HG03196 (cell line): ENCODE data around the gene SIN3B.

Experiments
- ATAC-seq: cut with Tn5 transposase; IDR thresholded peaks from one replicate; pipeline ENCODE4 v1.9.1; 2021; ENCODE audit not compliant: unreplicated experiment

The SIN3B gene

DNA sequence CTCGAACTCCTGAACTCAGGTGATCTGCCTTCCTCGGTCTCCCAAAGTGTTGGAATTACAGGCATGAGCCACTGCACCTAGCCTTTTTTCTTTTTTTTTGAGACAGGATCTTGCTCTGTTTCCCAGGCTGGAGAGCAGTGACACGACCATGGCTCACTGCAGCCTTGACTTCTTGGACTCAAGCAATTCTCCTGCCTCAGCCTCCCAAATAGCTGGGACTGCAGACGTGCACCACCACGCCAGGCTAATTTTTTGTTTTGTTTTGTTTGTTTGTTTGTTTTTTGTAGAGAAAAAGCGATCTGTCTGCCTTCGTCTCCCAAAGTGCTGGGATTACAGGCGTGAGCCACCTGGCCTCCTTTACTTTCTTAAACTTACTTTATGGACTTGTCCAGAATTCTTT, 6.5 kb upstream of the SIN3B start:
- no peak for ATAC-seq

DNA sequence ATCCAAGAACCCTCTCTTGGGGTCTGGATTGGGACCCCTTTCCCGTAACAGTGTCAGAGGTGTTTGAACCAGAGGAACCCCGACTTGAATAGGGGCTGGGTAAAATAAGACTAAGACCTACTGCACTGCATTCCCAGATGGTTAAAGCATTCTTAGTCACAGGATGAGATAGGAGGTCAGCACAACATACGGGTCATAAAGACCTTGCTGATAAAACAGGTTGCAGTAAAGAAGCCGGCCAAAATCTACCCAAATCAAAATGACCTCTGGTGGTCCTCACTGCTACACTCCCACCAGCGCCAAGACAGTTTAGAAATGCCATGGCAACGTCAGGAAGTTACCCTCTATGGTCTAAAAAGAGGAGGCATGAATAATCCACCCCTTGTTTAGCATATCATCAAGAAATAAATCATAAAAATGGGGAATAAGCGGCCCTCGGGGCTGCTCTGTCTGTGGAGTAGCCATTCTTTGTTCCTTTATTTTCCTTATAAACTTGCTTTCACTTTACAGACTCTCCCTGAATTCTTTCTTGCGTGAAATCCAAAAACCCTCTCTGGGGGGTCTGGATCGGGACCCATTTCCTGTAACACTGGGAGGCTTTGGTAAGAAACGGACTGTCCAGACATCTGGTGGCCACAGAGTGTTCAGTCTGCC, 4.4 kb upstream of the SIN3B start:
- no peak for ATAC-seq

DNA sequence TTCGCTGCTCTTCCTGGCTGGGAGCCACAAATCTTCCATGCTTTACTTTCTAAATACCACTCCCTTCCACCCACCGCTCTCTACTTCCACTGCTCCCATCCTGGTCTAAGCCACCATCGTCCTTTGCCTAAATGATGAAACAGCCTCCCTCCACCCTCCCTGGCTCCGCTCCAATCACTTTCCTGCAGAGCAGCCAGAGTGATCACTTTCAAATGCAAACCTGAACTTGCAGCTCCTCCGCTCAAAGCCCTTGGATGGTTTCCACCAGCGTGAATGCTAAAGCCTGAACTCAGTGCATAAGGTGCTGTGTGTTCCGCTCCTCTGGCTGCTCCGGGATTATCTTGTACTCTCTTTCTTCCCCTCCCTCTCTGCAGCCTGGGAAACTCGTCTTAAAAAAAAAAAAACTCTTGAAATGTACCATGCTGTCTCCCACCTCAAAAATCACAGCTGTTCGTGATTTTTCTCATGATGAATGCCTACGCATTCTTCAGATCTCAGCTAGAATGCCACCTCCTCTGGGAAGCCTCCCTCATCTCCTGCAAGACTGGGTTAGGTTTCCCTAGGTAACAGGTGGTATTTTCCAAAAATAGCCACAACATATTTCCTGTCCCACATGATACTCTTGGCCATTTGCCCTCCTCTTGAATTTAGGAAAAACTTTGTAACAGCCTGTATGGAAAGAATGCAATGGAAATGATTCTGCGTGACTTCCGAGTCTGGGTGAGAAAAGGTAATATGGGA, 3.7 kb upstream of the SIN3B start:
- ATAC-seq = no peak

DNA sequence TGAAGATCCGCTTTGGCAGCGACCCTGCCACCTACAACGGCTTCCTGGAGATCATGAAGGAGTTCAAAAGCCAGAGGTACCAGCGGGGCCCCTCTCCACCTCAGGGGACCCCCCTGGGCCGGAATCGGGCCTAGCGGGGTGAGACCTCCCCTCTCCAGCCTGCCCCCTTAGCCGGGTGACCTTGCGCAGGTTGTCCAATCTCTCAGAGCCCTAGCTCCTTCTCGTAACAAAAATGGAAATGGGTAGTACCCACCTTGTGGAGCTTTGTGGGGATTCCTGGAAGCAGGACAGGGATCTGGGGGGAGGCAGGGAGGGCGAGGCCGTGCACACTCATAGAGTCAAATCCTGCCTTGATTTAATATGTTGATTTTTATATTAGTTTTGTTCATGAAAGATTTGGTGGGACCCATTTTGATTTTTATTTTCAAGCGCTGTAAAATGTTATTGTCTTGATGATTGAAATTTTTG, 658 bp downstream of the SIN3B start:
- no peak for ATAC-seq

DNA sequence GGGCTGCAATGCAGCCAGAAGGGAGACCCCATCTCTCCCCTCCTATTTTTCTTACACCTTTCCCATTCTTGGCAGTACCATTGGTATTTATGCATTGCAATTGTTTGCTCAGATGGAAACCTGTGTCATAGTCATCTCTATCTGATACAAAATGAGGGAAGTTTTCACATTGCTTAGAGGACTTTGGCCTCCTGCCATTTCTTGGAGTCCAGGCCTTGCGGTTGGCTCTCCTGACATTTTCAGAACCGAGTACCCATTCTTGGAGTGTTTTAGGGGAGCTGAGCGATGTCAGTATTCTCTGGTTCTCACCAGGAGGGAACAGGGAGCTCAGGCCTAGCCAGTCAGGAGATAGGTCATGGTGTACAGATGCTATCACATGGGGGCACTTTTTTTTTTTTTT, 1.5 kb downstream of the SIN3B start:
- no peak for ATAC-seq

DNA sequence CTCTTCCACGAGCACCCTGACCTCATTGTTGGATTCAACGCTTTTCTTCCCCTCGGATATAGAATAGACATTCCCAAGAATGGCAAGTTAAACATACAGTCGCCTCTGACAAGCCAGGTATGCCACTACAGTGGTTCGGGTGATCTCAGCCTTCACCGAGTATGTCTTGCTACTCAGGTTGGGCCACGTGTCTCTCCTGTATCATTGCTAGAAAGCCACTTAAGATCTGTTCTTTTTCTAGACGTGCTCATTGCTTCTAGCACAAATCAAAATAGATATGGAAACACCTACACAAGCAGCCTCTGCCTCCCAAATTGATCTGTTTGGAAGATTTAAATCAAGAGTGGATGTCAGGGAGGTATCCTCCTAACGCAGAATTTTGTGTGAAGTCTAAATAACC, 2.3 kb downstream of the SIN3B start:
- no peak for ATAC-seq

DNA sequence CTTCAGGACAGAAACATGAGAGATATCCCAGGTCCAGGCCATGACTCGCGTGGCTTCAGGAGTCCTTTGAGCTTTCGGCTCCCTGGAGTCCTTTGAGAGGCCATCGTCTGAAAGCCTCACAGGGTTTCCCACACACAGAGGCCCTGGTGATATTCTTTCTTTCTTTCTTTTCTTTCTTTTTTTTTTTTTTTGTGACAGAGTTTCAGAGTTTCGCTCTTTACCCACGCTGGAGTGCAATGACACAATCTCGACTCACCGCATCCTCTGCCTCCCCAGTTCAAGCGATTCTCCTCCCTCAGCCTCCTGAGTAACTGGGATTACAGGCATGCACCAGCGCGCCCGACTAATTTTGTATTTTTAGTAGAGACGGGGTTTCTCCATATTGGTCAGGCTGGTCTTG, 5.5 kb downstream of the SIN3B start:
- ATAC-seq = no peak

DNA sequence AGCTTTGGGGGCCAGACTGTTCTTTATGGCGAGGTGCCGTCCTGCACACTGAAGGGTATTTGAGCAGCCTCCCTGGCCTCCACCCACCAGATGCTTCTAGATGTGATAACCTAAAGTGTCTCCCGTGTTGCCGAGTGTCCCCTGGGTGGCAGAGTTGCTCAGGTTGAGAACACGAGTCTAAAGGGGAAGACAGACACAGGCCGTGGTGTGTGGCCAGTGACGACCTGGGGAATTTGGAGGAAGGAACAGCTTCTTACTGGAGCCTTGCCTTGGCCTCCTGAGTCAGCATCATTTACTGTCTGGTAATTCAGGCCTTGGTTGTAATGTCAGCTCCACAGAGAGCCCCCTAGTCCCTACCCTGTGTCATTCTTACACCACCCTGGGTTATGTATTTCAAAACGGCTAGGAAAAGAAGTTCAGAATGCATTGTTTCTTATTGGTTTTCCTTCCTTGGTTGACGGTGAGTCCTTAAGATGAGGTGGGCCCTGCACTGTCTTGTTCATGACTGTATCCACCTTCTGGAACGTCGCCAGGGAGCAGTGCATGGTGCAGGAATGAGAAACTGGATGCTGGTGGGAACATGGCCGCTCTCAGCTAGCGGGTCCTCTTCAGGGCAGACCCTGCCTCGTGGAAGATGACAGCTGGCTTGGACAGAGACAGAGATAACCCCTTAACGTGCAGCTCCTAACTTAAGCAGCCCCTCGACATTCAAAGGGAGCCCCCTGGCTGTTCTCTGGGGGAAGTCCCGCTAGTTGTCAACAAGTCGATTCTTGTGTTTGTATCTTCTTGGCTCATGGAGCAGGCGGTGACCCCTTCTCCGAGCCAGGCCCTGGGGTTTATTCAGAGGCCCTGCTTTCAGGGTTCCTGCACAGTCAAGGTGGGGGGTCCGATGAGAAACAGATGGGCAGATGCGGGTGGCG, 7.2 kb downstream of the SIN3B start:
- ATAC-seq = no peak

DNA sequence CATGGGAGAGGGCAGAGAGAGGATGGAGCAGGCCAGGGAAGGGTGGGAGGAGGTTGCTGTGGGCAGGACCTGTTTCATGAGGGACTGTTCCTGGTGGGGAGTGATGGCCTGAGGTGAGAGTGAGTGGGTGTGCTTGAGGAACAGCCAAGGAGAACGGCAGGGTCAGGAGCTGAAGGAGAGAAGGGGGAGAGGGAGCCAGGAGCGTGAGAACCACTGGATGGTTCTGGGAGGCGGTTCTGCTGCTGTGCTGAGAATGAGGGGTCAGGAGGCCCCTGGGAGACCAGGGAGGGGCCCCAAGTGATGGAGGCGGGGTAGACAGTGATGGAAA, 7.8 kb downstream of the SIN3B start:
- ATAC-seq = no peak

DNA sequence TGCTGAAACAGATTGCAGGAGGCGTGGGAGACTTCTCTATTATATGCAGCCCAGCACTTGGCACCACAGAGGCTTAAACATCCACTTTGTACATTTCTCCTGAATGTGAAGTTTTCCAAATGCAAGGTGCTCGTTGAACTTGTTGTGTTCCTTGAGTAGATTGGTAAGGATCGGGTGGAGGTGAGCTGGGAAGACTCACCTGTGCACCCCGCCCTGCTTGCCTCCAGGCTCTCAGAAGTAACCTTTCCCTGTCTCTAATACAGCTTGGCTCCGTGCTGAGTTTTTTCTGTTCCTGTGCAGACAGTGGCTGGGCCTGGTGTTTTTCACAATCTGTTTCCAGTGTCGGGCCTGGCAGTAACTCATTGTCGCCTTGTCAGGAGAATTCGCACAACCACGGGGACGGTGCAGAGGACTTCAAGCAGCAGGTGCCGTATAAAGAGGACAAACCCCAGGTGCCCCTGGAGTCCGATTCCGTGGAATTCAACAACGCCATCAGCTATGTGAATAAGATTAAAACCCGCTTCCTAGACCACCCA, 12.3 kb downstream of the SIN3B start:
- ATAC-seq = no peak

DNA sequence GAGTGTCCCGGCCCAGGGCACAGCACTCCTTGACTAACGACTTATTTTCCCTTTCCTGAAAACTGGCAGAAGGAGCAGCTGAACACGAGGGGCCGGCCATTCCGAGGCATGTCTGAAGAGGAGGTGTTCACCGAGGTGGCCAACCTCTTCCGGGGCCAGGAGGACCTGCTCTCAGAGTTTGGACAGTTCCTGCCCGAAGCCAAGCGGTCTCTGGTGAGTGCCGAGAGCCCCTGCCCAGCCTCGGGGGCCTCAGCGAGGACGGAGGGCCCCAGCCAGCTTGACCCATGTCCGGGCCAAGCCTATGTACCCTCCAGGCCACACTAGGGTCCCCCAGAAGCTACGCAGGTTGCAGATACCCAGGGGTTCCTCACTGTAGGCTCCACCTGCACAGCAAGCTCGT, 17.7 kb downstream of the SIN3B start:
- ATAC-seq = no peak

DNA sequence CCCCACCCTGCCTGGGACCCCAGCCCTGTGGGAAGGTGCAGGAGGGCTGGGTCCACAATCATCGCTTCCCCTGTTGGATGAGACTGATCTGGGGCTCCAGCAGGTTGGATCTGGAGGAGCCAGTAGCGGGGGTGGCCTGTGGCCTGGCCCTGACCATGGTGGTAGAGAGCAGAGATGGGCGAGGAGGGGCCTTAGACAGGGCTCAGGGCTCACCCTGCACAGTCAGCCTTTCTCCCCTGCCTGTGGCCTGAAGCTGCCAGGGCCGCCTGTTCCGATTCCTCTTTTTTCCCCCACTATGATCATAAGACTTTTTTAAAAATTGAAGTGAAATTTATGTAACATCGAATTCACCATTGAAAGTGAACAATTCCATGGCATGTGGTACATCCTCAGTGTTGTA, 18.2 kb downstream of the SIN3B start:
- ATAC-seq = no peak

DNA sequence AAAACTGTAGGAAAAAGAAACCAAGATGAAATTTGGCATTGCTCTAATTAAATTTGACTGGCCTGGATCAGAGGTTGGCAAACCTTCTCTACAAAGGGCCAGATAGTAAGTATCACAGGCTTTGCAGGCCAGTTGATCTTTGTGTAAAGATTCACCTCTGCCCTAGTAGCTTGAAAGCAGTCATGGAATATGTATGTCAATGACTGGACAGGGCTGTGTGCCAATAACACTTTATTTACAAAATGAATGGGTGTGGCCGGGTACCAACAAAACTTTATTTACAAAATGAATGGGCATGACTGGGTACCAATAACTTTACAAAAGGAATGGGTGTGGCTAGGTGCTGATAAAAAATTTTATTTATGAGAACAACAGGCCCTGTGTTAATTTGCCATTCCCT, 20.0 kb downstream of the SIN3B start:
- ATAC-seq = no peak

DNA sequence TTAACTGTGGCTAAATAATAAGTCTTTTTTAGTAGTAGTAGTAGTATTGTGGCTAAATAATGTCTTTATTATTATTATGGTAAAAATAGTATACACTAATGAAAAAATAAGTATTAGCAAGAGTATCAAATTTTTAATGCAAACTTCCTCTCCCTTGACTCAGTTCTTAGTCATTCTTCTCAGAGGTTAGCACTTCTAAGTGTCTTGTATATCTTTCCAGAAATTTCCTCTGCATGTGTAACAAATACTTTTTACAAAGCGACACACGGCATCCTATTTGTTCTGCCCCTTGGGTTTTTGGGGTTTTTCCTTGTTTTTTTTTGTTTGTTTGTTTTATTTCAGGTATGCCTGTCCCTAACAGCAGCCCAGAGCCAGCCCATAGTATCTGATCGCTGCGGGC, 20.9 kb downstream of the SIN3B start:
- ATAC-seq = no peak

DNA sequence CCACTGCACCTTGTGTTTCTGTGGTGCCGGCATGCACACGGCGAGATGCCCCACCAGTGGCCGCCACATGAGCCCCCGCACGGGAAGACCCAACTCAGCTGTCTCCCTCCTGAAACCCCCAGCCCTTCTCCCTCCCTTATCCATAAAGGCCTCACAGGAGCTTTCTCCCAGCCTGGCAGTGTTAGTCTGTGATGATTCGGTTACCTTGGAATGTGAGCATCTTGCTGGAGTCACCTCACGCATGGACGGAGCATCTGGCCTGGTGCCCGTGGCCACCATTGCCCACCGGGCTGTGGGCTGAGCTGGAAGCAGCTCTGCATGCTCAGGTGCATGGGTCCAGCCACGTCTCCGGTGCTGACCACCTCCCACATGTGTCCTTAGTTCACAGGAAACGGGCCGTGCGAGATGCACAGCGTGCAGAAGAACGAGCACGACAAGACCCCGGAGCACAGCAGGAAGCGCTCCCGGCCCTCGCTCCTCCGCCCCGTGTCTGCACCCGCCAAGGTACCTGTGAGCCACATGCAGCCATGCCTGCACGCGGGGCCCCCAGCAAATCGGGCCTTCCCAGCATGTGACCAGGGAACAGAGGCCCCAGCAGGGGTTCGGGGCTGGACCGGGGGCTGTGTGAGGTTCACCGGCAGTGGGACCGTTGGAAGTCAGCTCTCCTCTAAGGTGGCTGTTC, 22.0 kb downstream of the SIN3B start:
- ATAC-seq = no peak

DNA sequence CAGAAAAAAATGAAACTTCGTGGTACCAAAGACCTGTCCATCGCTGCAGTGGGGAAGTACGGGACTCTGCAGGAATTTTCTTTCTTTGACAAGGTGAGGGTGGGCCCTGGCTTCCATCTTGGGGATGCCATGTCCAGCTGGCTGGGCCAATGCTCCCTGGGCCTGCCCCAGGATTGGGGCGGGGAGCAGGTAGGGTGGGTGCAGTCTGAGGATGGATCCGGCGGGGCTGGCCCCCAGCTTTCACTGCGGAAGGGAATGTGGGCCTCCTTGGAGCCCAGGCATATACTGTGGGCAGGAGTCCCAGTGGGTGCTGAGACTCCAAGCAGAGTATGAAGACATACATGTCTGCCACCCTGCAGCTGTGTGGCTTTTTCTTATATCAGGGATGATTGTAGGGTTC, 23.9 kb downstream of the SIN3B start:
- no peak for ATAC-seq

DNA sequence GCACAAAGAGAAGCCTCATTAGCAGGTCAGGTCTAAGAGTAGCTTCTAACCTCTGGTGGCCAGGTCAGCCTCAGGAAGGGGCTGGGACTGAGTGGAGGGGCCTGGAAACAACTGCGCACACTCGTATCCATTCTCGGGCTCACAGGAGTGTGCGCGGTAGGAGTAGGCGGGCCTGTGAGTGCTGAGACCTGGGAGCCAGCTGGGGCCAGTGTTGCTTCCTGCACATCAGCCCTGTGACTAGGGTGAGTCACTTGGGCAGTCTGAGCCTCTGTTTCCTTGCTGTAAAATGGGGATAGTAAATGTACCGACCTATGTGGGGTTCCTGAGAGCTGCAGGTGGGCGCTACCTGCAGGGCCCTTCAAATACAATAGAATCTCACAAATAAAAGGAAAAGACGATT, 26.9 kb downstream of the SIN3B start:
- no peak for ATAC-seq

DNA sequence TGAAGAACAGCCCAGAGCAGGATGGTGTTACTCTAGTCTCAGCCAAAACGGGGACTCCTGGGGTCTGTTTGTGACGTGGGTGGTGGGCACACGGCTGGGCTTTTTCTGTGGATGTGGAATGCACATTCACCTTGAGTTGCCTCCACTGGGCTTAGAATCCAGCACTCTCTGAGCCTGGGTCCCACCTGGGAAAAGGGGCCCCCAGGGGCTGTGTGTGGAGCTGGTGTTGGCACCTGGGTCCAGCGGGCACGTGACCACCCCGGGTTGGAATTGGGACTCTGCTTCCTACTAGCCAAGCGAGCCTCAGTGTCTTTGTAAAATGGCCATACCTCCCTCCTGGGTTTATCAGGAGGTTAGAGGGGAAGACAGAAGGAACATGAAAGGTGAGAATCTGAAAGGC, 30.4 kb downstream of the SIN3B start:
- ATAC-seq = no peak

DNA sequence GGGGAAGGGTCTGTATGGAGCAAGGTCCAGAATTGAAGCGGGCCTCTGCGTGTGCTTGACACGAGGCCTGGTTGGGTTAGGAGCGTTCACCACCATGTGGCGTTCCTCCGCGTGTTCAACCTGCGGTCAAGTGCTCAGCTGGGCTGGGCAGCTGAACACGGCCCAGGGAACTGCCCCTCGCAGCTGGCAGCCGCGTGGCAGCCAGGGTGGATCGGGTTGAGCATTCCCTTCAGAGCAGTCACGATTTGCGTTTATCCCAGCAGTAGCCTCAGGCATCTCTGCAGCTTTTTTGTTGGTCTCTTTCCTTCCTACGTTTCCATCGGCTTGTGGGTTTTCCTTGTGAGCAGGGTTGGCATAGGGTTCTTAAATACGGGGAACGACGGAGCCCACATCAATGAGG, 30.9 kb downstream of the SIN3B start:
- ATAC-seq = no peak

DNA sequence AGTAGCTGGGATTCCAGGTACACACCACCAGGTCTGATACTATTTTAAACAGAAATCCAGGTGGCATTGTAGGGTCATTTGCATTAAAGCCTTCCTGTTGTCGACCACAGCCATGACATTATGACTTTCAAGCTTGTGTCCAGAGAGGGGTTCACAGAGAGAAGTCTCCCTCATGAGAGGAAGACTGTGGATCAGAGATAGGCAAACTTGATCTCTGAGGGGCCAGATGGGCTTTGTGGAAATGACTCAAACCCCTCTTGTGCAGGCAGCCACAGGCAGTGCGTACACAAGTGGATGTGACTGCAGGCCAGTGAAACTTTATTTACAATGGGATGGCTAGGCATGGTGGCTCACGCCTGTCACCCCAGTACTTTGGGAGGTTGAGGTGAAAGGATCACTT, 31.8 kb downstream of the SIN3B start:
- no peak for ATAC-seq

DNA sequence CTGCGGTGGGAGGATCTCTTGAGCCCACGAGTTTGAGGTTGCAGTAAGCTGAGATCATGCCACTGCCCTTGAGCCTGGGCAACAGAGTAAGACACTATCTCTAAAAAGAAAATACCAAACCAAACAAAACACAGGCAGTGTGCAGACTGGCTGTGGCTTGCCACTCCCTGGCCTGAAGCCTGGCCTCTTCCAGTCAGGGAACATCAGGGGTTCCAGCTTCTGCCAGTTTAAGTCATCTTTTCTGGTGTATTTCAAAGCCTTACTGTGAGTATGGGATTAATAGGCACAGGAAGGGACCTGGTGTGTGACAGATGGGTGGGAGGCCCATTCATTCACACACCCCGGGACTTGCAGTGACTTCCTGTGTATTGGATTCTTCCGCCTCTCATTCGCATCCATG, 32.6 kb downstream of the SIN3B start:
- ATAC-seq = no peak
